ENCODE data around the gene PODN.

PODN gene

GRCh38 chr1:53116933-53117600 lies 55.1 kb downstream of the PODN start:
- no peak for DNase-seq

- no peak for DNase-seq
Measured at GRCh38 chr1:53117836-53118235, 55.8 kb downstream of the PODN start.

- no peak for DNase-seq
Measured at GRCh38 chr1:53120659-53121058, 58.6 kb downstream of the PODN start.

GRCh38 chr1:53121319-53122172 lies 59.5 kb downstream of the PODN start:
- DNase-seq = no peak

- DNase-seq = no peak
Measured at GRCh38 chr1:53122201-53122885, 60.3 kb downstream of the PODN start.

- no peak for DNase-seq
Measured at GRCh38 chr1:53122961-53123413, 61.0 kb downstream of the PODN start.

GRCh38 chr1:53123453-53124140 lies 61.6 kb downstream of the PODN start:
- DNase-seq = no peak

GRCh38 chr1:53125122-53125521 lies 63.1 kb downstream of the PODN start:
- no peak for DNase-seq

GRCh38 chr1:53125623-53126360 lies 63.8 kb downstream of the PODN start:
- no peak for DNase-seq

GRCh38 chr1:53126495-53126894 lies 64.5 kb downstream of the PODN start:
- no peak for DNase-seq

GRCh38 chr1:53127546-53127945 lies 65.5 kb downstream of the PODN start:
- DNase-seq = no peak

- DNase-seq = no peak
Measured at GRCh38 chr1:53128401-53128800, 66.4 kb downstream of the PODN start.

- no peak for DNase-seq
Measured at GRCh38 chr1:53129891-53130597, 68.0 kb downstream of the PODN start.

GRCh38 chr1:53130598-53130877 lies 68.5 kb downstream of the PODN start:
- no peak for DNase-seq

- DNase-seq = no peak
Measured at GRCh38 chr1:53130878-53131589, 69.0 kb downstream of the PODN start.

GRCh38 chr1:53131590-53131938 lies 69.6 kb downstream of the PODN start:
- no peak for DNase-seq

- DNase-seq = no peak
Measured at GRCh38 chr1:53132176-53132575, 70.2 kb downstream of the PODN start.

GRCh38 chr1:53133261-53134041 lies 71.4 kb downstream of the PODN start:
- no peak for DNase-seq

- DNase-seq = no peak
Measured at GRCh38 chr1:53134042-53134485, 72.1 kb downstream of the PODN start.

All from AML-193 (cell line).